ENCODE results near the gene USP21. TPM values are rescaled to one million over a fixed set of nuclear protein-coding genes. Genes with fewer than 3 reads are reported as not detected.

Gene USP21
- polyA plus RNA-seq, 4 donors = 45.6 to 61.0 (median 50.3) TPM

DNA sequence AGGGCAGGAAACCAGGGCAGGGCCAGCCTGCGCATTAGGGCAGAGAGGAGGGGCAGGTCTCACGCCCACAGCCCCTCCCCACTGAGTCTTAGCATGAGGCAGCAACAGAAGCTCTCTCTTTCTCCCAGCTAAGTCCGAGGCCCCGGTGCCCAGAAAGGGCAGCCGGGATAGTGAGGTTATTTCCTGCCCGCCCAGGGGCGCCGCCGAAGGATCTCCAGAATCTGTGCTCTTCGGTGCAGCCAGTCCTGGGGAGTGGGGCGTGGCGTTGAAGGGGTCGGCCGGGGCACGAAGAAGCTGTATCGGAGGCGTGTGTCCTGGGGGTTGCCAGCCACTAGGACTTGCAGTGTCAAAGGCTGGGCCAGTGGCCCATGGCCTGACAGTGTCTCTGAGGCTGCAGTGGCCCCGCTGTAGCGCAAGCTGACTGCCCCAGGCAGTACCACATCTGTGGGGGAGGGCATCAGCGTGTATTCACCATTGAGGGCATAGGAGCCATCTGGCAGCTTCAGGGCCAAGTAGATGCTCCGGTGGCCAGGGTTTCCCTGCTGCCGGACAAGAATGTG, 31.7 kb downstream of the USP21 start:
- no peak for DNase-seq (ENCODE audit: low read depth in 4 of 4, low spot score in 2 of 4)

GRCh38 chr1:161191971-161192370, 32.7 kb downstream of the USP21 start:
- no peak for DNase-seq (ENCODE audit: low read depth in 4 of 4, low spot score in 2 of 4)

DNA sequence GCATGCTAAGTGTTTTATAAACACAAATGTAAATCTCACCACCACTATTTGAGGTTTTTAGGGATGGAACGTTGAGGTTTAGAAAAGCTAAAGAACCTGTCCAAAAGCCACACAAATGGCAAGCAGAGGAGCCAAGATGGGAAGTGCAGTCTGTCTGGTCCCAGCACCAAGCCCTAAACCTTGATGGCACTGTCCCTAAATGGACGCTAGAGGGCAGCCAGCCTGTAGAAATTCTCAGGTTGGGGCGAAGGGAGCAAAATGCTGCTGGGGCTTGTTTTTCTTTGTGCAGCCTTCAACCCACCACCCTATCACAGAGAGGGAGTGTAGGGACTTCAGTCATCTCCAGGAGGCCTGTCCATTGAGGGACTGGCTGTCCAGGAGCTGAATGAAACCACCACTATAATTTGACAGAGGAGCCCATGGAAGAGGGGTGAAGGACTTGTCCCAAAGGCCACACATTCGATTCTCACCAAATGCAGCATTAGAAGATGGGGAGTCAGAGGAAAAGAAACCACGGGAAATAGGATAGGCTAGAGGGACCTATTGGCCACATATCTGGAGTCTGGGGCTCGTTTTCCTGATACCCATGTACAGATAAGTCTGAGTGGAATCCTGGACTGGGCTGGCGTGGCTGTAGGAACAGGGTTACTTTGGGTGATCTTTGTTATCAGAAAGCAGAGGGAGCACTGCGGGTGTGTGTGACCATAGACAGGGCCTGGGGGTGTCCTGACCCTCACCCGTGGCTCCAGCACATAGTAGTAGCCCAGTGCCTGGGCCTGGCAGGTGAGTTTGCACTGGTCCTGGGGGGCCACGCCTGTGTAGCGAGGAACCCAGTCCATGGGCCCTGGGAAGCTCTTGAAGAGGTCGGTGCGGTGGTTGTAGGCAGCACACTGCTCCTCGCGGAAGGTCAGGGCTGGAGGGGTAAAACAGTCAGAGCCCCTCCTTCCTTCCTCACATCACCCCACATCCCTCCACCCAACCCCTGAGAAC, 33.5 kb downstream of the USP21 start:
- no peak for DNase-seq (ENCODE audit: low read depth in 4 of 4, low spot score in 2 of 4)

DNA sequence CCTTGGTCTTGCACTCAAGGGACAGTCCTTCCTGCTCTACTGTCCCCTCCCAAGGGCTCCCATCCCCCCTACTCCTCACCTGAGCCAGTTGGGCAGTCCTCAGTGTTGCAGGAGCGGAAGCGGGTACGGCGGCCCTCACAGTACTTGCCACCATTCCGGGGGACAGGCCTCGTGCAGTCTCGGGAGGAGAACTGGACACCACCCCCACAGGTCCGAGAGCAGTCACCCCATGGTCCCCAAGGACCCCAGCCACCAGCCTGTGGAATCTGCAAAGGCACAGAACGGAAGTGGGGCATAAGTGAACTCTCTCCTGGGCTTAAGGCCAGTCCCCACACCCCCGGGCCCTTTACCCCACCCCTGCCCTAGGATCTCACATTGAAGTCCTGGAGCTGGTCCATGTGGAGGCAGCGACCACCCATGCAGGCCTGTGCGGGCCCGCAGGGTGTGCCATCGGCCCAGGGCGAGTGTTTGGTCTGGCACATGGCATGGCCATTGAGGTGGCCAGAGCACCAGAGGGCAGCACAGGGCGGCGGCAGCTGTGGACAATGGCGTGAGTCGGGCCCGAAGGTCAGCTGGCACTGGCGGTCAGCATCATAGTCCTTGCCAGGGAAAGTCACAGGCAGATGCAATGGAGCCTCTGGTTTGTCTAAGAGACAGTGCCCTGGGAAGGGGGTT, 34.4 kb downstream of the USP21 start:
- no peak for DNase-seq (ENCODE audit: low read depth in 4 of 4, low spot score in 2 of 4)

GRCh38 chr1:161195171-161195570, 35.9 kb downstream of the USP21 start:
- DNase-seq (ENCODE audit: low read depth in 4 of 4, low spot score in 2 of 4) = no peak

DNA sequence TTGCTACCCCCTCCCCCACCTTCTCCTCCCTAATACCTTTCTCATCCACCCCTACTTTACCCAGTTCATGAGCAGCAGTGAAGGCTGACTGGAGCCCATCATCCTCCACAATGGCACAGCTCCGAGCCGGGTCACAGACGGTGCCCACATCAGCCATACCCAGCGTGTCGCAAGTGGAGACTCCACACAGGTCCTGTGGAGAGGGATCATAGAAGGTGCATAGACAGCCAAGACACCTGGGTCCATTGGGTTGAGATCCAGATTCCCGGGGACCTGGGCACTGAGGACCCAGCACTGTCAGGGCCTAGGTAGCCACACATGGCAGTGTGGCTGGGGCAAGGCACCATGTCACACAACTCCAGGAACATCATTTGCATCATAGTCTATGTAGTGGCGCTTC, 36.8 kb downstream of the USP21 start:
- DNase-seq (ENCODE audit: low read depth in 4 of 4, low spot score in 2 of 4) = no peak

- DNase-seq (ENCODE audit: low read depth in 4 of 4, low spot score in 2 of 4) = no peak
Observed at GRCh38 chr1:161196521-161197451, 37.5 kb downstream of the USP21 start.

DNA sequence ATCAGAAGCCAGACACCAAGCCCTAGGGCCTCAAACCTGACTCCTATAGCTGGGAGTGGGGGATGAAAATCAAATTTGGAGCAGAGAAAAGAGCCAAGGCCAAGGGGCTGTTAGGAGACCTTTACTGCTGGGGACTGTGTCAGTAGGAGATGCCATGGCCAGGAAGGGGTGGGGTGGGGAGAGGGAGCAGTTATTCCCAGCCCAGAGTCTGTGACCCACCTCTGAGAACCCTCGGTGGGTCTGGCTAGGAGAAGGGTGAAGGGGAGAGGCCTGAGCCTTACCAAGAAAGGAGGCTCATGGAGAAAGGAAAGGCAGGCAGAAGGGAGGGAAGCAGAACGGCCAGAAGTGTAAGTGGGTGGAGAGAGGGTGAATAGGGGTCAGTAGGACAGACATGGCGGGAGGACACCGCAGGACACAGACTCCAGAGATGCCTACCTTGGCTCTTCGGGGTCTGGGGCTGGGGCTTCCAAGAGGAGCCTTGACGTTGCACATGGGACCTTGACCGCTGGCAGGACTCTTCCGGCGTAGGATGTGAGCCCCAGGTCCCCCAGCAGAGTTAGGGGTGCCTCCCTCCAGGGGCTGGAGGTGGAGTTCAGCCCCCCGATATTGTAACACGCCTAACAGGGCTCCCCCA, 38.4 kb downstream of the USP21 start:
- DNase-seq (ENCODE audit: low read depth in 4 of 4, low spot score in 2 of 4) = no peak

DNA sequence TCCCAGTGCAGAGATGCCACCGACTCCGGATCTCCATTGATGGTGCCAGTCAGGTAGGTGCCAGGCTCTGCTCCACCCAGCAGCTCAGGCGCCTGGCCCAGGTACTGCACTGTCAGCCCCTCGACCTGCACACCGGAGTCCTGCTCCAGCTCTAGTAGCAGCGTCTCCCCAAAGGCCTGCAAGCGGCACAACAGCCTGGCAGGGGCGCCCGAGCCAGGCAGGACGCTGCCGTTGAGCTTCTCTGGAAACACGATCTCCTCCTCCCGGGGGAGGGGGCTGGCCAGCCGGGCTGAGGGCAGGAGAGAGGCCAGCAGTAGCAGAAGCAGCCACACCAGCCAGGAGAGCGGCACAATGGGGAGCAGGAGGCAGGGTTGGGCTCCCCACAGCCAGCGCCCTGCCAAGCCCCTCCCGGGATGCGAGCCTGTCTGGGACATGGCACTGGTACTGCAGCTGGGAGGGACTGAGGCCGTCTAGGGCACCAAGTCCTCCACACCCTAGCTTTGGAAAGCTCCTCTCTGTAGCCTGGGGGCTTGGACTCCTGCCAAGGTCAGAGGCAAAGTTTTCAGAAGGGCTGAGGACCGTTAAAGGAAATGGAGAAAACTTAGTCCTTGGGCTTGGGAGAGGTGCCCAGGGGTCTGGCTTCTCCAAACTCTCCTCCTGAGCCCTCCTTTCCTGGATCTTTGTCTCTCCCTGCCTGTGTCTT, 39.0 kb downstream of the USP21 start:
- DNase-seq (ENCODE audit: low read depth in 4 of 4, low spot score in 2 of 4) = no peak

DNA sequence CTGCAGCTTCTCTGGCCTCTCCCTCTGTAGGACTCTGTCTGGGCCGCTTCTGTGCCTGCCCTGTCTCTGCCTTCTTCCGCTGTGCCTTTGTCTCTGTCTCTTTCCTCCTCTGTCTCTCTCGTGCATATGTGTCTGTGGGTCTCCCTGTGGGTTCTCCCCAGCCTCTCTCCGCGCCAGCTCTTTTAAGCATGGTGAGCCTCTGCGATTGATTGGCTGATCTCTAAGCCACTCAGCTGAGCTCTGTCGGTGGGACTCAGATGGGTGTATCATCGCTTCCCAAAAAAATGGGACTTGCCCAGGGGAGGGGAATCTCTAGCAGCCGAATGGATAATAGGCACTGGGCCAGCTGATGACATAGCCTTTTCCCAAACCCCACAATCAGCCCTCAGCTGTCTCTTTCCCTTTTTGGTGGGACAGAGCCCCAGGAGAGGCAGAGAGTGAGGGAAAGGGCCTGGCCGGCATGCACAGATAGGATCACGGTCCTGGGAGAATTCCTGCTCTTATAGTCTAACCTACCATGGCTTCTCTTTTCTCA, 39.7 kb downstream of the USP21 start, which contains the start of gene ADAMTS4:
TSS of gene ADAMTS4 (minus strand) at position 158 of the 535 bp plus-strand sequence. CDS start 427 bp downstream, outside the sequence.
- no peak for DNase-seq (ENCODE audit: low read depth in 4 of 4, low spot score in 2 of 4)

- DNase-seq (ENCODE audit: low read depth in 4 of 4, low spot score in 2 of 4) = no peak
Observed at GRCh38 chr1:161199506-161200139, 40.3 kb downstream of the USP21 start.

- no peak for DNase-seq (ENCODE audit: low read depth in 4 of 4, low spot score in 2 of 4)
Observed at GRCh38 chr1:161200421-161200991, 41.2 kb downstream of the USP21 start.

- DNase-seq (ENCODE audit: low read depth in 4 of 4, low spot score in 2 of 4) = no peak
Observed at GRCh38 chr1:161200992-161201835, 41.9 kb downstream of the USP21 start.

- peak; percentile 95 to 99 (median 98) for DNase-seq (ENCODE audit: low read depth in 4 of 4, low spot score in 2 of 4)
Observed at GRCh38 chr1:161201836-161202712, 42.8 kb downstream of the USP21 start, which contains the start of gene NDUFS2. NDUFS2 (plus strand) TSS chr1:161202367; CDS start chr1:161202386, 19 bp downstream.

GRCh38 chr1:161206411-161207140, 47.3 kb downstream of the USP21 start:
- DNase-seq (ENCODE audit: low read depth in 4 of 4, low spot score in 2 of 4) = no peak
